HG02798 (cell line): ENCODE results near the gene ECHS1.

Experiments used
- ATAC-seq: cut with Tn5 transposase; IDR thresholded peaks from one replicate; pipeline ENCODE4 v1.9.1; 2021; ENCODE audit warnings: mild to moderate bottlenecking; ENCODE audit not compliant: unreplicated experiment, poor library complexity

The ECHS1 gene

GRCh38 chr10:133361227-133361626, 11.9 kb downstream of the ECHS1 start:
- no peak for ATAC-seq

- ATAC-seq = no peak
These were observed 13.1 kb downstream of the ECHS1 start for GRCh38 chr10:133359972-133360610.

GRCh38 chr10:133359554-133359971, 13.6 kb downstream of the ECHS1 start:
- ATAC-seq = no peak

GRCh38 chr10:133358925-133359310, 14.2 kb downstream of the ECHS1 start:
- no peak for ATAC-seq

- ATAC-seq = no peak
These were observed 14.8 kb downstream of the ECHS1 start for GRCh38 chr10:133358162-133358924.

GRCh38 chr10:133357285-133358161, 15.6 kb downstream of the ECHS1 start, which contains the start of gene FUOM:
Gene FUOM, minus strand, starts transcription at chr10:133358019. Its CDS starts 12 bp downstream, at chr10:133358007.
- ATAC-seq = peak; percentile 58

- ATAC-seq = no peak
These were observed 16.4 kb downstream of the ECHS1 start for GRCh38 chr10:133356549-133357284.

GRCh38 chr10:133355991-133356390, 17.2 kb downstream of the ECHS1 start:
- ATAC-seq = no peak

GRCh38 chr10:133355266-133355665, 17.9 kb downstream of the ECHS1 start:
- no peak for ATAC-seq

- no peak for ATAC-seq
These were observed 18.4 kb downstream of the ECHS1 start for GRCh38 chr10:133354672-133355240.

GRCh38 chr10:133353988-133354605, 19.1 kb downstream of the ECHS1 start:
- no peak for ATAC-seq

- ATAC-seq = no peak
These were observed 19.8 kb downstream of the ECHS1 start for GRCh38 chr10:133353202-133353959.

- no peak for ATAC-seq
These were observed 21.5 kb downstream of the ECHS1 start for GRCh38 chr10:133351408-133352318.

GRCh38 chr10:133350950-133351329, 22.2 kb downstream of the ECHS1 start:
- ATAC-seq = no peak

- ATAC-seq = no peak
These were observed 22.7 kb downstream of the ECHS1 start for GRCh38 chr10:133350283-133350949.

GRCh38 chr10:133349577-133350011, 23.6 kb downstream of the ECHS1 start:
- no peak for ATAC-seq

GRCh38 chr10:133349160-133349568, 24.0 kb downstream of the ECHS1 start:
- no peak for ATAC-seq
